NCI-H1436 treated with DMSO at 0.1 percent for 48 hours (cell line): ENCODE results near the gene TRPV2.

Experiments used
- DNase-seq: peaks from one replicate; lab custom pipeline; 2025; lab: John Stamatoyannopoulos, UW

TRPV2 gene

GRCh38 chr17:16459271-16459670 lies 43.9 kb downstream of the TRPV2 start:
- no peak for DNase-seq

GRCh38 chr17:16459855-16460550 lies 44.6 kb downstream of the TRPV2 start:
- DNase-seq = no peak

- no peak for DNase-seq
These were observed 45.6 kb downstream of the TRPV2 start for GRCh38 chr17:16460796-16461605.

GRCh38 chr17:16461606-16461866 lies 46.2 kb downstream of the TRPV2 start:
- DNase-seq = no peak

DNA sequence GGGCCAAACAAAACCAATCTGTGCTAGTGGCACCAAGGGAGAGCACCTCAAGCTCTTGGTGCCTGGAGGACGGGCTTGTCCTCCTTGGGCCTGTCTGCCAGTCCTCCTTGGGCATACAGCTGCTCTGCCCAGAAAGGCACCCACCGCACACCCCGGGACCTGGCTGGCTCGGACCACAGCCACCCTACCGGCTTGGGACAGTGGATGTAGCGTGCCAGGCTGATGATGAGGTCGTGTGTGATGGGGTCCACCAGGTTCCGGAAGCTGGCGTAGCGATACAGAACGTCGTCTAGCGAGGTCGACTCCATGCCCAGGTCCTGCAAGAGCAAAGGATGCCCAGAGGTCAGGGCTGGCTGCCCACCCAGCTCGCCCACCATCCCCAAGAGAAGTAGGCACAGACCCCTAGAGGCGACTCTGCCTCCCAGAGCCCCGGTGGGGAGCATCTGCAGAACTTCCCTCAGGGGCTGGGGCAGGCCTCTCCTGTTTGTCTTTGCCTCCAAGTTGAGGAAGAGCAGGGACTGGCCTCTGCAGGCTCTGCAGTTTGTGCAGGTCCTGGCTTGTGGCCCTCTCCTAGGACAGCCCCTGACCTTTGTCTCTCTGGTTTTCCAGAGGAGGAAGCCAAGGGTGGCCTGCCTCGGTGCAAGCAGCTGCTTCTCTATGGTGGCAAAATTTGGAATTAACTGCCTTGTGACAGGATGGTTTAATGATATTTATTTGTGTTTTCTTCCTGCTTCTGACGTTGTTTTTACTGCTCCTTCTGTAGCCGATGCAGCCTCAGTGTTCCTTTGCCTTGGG lies 46.9 kb downstream of the TRPV2 start:
- no peak for DNase-seq

DNA sequence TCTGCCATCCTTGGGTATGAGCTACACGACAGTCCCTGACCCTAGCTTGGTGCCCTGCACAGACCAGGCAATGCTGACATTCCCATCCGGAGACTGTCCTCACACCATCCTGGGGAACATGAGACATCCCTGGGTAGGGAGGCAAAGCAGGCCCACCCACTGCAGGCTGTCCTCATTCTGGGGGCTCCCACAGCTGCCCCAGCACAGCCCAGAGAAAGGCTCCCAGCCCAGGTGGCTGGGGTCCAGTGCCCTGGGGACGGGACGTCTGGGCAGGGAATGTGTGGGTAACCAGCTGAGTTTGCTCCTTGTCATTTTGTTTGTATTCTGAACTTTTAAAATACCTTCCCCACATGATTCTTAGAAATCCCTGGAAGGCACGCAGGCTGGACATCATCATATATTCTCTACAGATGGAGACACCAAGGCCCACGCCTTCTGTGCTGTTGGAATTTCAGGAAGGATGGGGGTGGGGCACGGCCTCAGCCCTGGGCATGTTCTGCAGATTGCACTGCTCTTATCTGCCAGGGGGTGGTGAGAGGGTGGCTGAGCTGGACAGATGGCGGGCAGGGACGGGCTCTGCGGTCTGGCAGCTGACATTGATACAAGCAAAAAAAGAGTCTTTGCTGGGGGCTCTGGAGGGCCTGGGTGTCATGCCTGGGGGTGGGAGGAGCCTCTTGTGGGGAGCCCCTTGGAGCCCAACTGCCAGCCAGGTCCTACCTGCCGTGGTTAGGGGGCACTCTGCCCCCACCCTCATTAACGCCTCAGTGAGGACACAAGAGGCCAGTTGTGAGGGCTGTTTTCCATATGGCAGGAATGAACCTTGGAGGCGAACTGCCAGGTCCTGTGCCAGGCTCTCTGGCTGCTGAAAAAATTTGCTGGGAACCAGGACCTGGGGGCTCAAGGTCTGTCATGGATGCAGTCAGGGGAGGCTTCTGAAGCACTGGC lies 48.3 kb downstream of the TRPV2 start:
- DNase-seq = no peak

DNA sequence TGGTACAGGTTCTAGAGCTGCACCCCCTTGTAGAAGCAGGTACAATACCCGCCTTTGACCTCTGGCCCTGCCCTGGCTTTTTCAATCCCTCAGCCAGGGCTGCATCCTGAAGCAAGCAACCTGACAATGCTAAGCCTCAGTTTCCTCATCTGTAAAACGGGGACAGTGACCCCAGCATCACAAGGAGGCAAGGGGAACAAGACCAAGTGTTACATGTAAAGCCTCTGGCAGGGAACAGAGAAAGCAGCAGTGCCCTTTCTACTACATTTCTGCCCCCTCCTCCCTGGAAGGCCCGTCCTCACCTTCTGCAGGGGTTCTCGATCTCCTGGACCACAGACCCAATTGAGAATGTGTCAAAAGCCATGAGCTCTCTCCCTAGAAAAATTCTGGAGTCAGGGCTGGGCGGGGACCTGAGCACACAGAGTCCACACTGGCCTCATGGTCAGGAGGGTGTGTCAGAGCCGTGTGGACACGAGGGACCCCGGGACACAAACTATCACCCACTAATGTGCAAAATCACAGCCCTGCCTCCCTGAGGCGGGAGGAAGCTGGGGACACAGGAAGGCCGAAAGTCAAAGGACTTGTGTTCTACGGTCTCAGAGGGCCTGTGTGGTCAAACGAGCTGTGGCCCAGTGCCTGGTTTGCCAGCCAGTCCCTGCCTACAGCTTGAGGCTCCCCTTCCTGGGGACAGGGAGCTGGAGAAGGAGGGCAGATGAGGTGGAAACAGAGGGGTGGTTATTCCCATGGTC lies 49.1 kb downstream of the TRPV2 start:
- no peak for DNase-seq

DNA sequence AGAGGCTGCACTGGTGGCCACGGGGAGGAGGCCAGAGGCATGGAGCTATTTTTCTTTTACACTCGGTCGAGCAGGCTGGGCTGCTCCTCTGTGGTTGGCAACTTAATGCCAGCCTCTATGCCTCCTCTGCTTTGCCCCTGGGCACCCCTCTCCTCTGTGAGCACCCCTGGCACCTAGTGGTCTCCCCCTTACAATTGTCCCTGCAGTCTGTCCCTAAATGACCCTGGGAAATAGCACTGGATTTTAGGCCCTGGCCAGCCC lies 49.6 kb downstream of the TRPV2 start:
- no peak for DNase-seq

DNA sequence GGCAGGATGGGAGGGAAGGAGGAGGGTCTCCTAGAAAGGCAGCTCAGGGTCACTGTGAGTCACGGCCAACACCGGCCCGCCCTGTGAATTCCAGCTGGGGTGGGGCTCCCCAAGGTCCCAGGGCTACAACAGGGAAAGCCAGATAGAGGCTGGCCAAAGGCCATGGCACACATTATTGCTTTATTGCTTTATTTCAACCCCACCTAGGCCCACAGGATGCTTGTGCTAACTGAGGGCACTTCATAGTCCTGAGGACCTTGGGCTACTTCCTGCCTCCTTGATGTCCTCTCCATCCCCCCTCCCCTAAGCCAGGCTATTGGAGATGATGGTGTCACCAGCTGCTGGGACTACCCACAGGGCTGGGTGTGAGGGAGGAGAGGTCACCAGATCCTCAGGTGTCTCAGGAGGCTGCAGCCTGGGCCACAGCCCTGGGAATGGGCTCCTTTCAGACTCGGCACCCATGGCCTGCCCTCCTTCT lies 50.5 kb downstream of the TRPV2 start:
- DNase-seq = no peak

DNA sequence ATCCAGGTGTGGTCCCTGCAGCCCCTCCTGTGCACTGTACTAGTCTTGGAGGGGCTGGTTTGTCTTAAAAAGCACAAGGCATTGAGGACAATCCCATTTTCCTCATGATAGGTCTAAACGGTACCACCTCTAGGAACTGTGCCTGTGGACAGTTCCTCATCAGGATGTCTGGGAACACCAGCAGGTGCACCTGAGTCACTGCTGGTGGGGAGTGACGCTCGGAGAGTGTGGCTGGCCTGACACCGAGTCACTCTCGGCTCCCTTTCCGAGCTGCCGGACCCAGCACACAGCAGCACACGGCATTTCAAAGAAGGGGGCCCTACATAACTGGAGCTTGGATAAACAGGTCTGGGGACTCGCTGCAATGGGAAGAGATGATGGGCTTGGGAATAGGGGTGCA lies 51.0 kb downstream of the TRPV2 start:
- no peak for DNase-seq

DNA sequence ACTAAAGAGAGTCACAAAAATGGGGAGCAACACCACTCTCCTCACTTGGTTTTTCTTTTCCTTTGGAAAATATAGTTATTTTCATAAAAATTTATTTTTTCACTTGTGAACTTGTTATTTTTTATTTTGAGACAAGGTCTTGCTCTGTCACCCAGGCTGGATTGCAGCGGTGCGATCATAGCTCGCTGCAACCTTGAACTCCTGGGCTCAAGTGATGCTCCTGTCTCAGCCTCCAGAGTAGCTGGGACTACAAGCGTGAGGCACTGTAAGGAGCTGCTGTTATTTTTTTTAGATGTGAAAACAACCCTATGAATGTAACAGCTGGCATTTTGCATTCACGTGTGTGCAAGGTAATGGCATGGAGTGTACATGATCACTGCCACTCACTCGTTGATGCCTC lies 51.7 kb downstream of the TRPV2 start:
- no peak for DNase-seq

DNA sequence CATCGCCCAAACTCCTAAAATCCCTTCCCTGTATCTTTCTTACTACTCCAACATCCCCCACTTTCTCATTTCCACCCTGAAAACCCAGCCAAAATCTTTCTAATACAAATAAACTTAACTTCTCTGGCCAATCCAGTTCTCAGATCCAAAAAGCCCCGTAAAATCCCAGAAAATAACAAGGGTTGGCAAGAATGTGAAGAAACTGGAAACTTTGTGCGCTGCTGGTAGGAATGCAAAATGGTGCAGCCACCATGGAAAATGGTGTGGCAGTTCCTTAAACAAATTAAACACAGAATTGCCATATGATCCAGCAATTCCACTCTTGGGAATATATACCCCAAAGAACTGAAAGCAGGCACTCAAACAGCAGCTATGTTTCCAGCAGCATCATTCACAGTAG lies 52.5 kb downstream of the TRPV2 start:
- DNase-seq = no peak

GRCh38 chr17:16468428-16468992 lies 53.1 kb downstream of the TRPV2 start:
- no peak for DNase-seq

DNA sequence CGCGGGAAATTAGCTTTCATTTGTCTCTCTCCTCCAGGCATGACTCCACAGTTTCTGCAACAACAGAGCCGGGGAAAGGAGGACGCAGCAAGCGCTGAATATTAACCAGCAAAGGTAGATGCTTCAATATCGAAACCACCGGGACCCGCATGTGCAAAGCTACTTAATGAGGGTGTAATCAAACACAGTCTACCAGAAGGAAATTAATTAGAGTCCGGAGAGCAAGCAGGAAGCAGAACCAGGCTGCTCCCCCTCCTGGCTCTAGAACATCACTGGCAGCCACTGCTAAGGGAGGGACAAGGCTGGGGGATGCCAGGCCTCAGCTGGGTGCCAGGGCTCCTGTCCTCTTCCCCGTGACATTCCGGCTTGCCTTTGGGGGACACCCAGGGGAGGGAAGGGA lies 54.9 kb downstream of the TRPV2 start:
- no peak for DNase-seq

DNA sequence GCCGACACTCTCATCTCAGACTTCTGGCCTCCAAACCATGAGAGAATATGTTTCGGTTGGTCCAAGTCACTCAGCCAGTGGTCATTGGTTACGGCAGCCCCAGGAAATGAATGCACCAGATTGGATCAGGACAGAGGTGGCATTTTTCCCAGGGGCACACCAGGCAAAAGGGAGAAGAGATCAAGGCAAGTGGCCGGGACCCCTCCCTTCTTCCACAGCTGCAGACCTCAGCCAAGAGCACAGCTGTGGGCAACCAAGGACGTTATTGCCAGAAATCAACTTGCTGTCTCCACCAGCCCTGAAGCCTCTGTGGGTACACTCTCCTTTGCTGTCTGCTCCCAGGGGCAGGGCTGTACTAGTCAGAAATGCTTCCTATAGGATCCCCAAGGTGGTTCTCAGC lies 55.9 kb downstream of the TRPV2 start:
- no peak for DNase-seq

GRCh38 chr17:16472539-16472938 lies 57.2 kb downstream of the TRPV2 start:
- no peak for DNase-seq

DNA sequence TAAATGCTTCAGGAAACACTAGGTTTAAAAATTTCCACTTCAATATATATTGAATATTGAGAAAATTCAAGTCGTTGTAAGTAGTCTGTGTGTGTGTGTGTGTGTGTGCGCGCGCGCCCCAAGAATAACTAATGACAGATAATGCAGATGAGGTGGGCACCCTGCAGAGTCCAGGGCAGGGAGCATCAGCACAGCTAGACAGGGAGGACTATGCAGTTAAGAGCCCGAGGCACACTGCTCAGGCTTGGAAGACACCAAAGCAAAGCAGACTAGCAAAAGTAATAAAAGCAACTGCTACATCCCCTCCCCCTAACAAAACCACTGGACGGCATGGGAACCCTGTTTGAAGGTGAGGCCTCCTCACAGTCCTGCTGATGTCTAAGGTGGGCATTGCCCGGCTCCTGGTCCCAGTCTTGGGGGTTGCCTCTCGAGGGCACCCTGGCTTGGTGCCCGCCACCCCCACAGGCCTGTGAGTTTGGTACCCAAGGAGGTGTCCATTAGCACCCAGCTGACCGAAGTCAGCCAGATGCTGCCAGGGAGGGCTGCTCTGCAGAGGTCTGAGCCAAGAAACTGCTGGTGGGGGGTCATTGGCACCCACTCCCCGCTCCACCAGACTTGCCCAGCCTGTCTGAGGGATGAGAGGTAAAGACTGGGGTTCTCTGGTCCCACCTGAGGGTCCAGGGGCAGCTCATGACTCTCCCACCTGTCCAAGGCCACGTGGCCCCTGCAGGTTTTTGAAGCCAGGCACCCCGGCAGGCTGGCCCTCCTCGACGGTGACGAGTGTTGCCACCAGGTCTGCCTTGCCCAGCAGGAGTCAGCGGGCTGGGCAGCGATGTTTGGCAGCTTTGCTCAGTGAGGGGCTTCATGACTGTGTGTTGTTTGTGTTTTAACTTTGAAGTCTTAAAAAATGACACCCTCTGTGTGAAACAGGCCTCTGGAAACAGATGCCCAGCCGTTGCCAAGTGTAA lies 58.0 kb downstream of the TRPV2 start:
- DNase-seq = no peak

DNA sequence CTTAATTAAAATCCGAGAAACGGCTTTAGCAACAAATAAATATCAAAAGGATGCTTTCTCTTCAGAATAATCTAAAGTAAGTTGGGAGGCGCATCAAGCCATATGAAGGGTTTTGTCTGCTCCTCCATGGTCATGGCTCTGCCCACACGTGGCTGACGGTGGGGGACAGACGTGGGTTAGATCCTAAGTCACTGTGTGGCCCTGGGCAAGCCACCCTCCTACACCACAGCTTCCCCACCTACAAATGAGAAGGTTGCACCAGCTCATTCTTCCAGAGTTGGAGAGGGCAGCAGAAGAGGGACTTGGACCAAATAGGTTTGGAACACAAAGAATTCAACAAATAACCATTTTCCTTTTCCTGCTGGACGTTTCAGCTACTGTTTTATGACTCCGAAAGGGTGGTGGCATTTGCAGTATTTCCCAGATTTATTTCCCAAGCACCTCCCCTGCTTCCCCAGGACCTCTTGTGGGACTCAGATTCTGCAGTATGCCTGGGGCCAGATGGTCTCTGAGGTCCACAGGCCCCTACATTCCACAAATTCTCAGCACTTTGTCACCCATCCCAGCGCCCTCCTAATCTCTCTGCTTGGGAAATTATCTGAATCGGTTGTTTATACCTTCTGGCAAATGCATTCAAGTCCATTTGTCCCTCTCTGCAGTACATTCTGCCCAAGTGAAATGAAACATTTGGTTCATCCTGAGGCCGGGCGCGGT lies 58.8 kb downstream of the TRPV2 start:
- DNase-seq = no peak

- DNase-seq = no peak
These were observed 59.9 kb downstream of the TRPV2 start for GRCh38 chr17:16475179-16475704.
